WI38 (cell line): Measurements from ENCODE around the gene ZDHHC9.

Experiments
- H3K4me3 ChIP-seq: 2 replicates; pipeline ENCODE4 v1.5.1; 2011; ENCODE audit warnings: low read depth, mild to moderate bottlenecking, control low read depth, low read length
- TF ChIP-seq, protein P1 (sequence below): IDR thresholded peaks from 2 replicates; pipeline ENCODE4 v1.5.1; 2012; ENCODE audit warnings: low read depth, mild to moderate bottlenecking, control low read depth, low read length

The ZDHHC9 gene

DNA sequence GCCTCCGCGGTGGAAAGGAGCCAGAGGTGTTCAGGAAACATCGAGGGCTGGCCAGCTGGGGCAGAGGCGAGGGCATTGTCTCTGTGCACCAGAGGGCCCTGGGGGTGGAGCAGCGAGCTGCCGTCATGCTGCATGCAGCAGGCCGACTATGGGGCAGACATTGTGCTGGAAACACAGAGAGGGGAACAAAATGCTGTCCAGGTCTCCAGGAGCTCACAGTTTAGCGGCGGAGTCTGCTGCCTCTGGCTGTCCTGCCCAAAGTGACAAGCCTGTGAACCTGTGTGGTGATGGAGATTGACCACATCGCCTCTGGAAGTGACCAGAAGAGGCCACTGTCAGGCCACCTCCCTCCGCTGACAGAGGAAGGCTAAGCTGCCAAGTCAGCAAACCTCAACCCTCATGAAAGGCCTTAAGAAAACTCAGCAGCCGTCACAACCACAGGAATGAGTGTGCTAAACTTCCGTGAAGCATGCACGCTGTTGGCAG, 84.1 kb downstream of the ZDHHC9 start:
- TF ChIP-seq, protein P1, sequence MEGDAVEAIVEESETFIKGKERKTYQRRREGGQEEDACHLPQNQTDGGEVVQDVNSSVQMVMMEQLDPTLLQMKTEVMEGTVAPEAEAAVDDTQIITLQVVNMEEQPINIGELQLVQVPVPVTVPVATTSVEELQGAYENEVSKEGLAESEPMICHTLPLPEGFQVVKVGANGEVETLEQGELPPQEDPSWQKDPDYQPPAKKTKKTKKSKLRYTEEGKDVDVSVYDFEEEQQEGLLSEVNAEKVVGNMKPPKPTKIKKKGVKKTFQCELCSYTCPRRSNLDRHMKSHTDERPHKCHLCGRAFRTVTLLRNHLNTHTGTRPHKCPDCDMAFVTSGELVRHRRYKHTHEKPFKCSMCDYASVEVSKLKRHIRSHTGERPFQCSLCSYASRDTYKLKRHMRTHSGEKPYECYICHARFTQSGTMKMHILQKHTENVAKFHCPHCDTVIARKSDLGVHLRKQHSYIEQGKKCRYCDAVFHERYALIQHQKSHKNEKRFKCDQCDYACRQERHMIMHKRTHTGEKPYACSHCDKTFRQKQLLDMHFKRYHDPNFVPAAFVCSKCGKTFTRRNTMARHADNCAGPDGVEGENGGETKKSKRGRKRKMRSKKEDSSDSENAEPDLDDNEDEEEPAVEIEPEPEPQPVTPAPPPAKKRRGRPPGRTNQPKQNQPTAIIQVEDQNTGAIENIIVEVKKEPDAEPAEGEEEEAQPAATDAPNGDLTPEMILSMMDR: no peak
- H3K4me3 ChIP-seq: no peak overlapping the region

DNA sequence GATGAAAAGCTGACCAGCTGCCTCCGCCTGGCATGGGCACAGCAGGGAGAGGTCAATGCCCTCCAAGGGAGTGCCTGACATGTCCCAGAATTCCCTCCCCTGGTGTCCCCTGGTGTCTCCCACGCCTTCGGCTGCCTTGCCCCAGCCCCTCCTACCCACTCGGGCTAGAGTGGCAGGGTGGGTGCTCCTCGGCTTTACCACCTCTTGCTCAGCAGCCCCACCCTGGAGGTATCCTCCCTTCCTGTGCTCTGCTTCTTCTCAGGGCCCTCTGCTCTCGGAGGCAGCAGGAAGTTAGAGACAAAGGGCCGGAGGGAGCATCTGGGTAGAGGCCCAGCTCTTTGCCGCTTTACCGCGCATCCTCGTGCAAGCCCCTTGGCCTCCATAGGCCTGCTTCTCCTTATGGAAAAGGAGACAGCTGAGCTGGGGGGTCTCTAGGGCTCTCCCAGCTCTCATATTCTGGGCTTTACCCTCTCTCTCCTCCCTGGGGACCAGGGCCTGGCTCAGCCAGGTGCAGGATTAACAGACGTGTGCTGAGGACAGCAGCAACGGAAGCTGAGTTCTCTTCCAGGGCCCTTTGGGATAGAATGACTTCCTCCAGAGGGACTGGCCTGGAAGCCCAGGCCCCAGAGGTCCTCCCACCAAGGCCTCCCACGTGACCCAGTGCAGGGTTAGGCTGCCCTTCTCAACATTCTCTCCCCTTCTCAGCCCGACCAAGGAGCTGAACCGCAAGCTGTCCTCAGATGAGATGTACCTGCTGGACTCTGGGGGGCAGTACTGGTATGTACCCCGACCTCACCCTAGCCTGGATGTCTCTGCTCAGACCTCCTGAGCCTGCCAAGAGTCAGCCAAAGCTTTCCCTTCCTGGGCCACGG, 87.7 kb downstream of the ZDHHC9 start:
- no peak overlapping the region for H3K4me3 ChIP-seq
- TF ChIP-seq, protein P1: no peak

- TF ChIP-seq, protein P1: peak; percentile 36
- no peak overlapping the region for H3K4me3 ChIP-seq
These were observed 89.3 kb downstream of the ZDHHC9 start for GRCh38 chrX:129754056-129755024.
